Ascending aorta (tissue), 2 donors: ENCODE data around the gene CCDC188. TPM values are rescaled to one million over a fixed set of nuclear protein-coding genes. Genes with fewer than 3 reads are reported as not detected.

Experiments used
- DNase-seq, 2 donors: peaks; one replicate each; pipeline ENCODE4 v3.0.0-alpha.2; 2019; ENCODE audit warnings: low spot score in 2 of 2
- H3K27ac ChIP-seq, 2 donors: fragments of 200-600 bp; sonication (generic); one replicate each; pipeline ENCODE4 v1.5.1; 2016 to 2017; ENCODE audit warnings: mild to moderate bottlenecking in 1 of 2
- H3K27me3 ChIP-seq: fragments of 200-600 bp; sonication (generic); one replicate; pipeline ENCODE4 v1.5.1; 2017
- H3K36me3 ChIP-seq, 2 donors: fragments of 200-600 bp; sonication (generic); one replicate each; pipeline ENCODE4 v1.5.1; 2016
- H3K4me1 ChIP-seq, 2 donors: fragments of 200-600 bp; sonication (generic); one replicate each; pipeline ENCODE4 v1.5.1; 2016 to 2017; ENCODE audit warnings: mild to moderate bottlenecking in 1 of 2
- H3K4me3 ChIP-seq, 2 donors: fragments of 200-600 bp; sonication (generic); one replicate each; pipeline ENCODE4 v1.5.1; 2016 to 2017; ENCODE audit warnings: mild to moderate bottlenecking in 1 of 2
- H3K9me3 ChIP-seq, 2 donors: fragments of 200-600 bp; sonication (generic); one replicate each; pipeline ENCODE4 v1.5.1; 2016
- CTCF ChIP-seq, 3 experiments: fragments of 200-600 bp in 2 of 3; fragments of 450-650 bp in 1 of 3; sonication (generic) in 2 of 3; IDR thresholded peaks; one replicate each; pipeline ENCODE4 v1.5.1; 2016 to 2019; ENCODE audit warnings: antibody characterized with exemption in 3 of 3, mild to moderate bottlenecking in 1 of 3, moderate library complexity in 1 of 3
- intact Hi-C: fragments of 100-400 bp; cut with DNase I; formaldehyde crosslinking; loops from one replicate; pipeline ENCODE4 v1.15.1; 2023
- total RNA-seq: library from RNA; depleted of rRNA; stranded (reverse); fragments of >200 nt; gene quantifications from one replicate; pipeline ENCODE4 v1.1.0, GENCODE V29; 2016

The CCDC188 gene
- total RNA-seq, 1 donor from 2014 or later, result not detected

GRCh38 chr22:20139391-20140106 lies 11.3 kb downstream of the CCDC188 start:
- Histone ChIP-seq H3K4me3 (no peak overlapping the region), H3K36me3 (peaks cover 17 to 36% of the 10 kb centered on the region in 2 donors), H3K9me3 (no peaks in the 10 kb centered on the region), H3K27me3 (no peaks in the 10 kb centered on the region), H3K27ac (no peak overlapping the region), H3K4me1 (peaks cover 22 to 40% of the 10 kb centered on the region in 2 donors)
- no peak for DNase-seq
- intact Hi-C loops, result loop anchor here (10.0 kb wide), 2 partner anchors 365 to 715 kb away; partner anchors contain the start of genes MED15, PI4KA and SNAP29
- TF ChIP-seq CTCF (IDR thresholded peaks at IDR 0.05), result no peak

- Histone ChIP-seq H3K27me3 (no peaks in the 10 kb centered on the region), H3K27ac (no peak overlapping the region), H3K4me3 (no peak overlapping the region), H3K4me1 (peaks cover 28 to 47% of the 10 kb centered on the region in 2 donors), H3K9me3 (no peaks in the 10 kb centered on the region), H3K36me3 (peaks cover 17 to 30% of the 10 kb centered on the region in 2 donors)
- intact Hi-C loops, result loop anchor here (10.0 kb wide), 2 partner anchors 366 to 716 kb away; partner anchors contain the start of genes MED15, PI4KA and SNAP29
- no peak for DNase-seq
- no peak for TF ChIP-seq CTCF (IDR thresholded peaks at IDR 0.05)
Observed at GRCh38 chr22:20138868-20139267, 12.0 kb downstream of the CCDC188 start.

GRCh38 chr22:20138417-20138738 lies 12.5 kb downstream of the CCDC188 start:
- TF ChIP-seq CTCF (IDR thresholded peaks at IDR 0.05), result no peak
- Histone ChIP-seq H3K27me3 (no peaks in the 10 kb centered on the region), H3K4me3 (no peak overlapping the region), H3K36me3 (peaks cover 14 to 25% of the 10 kb centered on the region in 2 donors), H3K9me3 (no peaks in the 10 kb centered on the region), H3K4me1 (peaks cover 31 to 52% of the 10 kb centered on the region in 2 donors), H3K27ac (peak overlapping the region; percentile 31 to 53)
- no peak for DNase-seq
- intact Hi-C loops, result loop anchor here (10.0 kb wide), 2 partner anchors 366 to 716 kb away; partner anchors contain the start of genes MED15, PI4KA and SNAP29

GRCh38 chr22:20137671-20138416 lies 13.0 kb downstream of the CCDC188 start:
- intact Hi-C loops, result loop anchor here (10.0 kb wide), 2 partner anchors 367 to 717 kb away; partner anchors contain the start of genes MED15, PI4KA and SNAP29
- Histone ChIP-seq H3K4me3 (peak overlapping the region in 1 of 2 donors; percentile 39), H3K4me1 (peaks cover 31 to 57% of the 10 kb centered on the region in 2 donors), H3K27ac (peak overlapping the region; percentile 31 to 53), H3K36me3 (peaks cover 9 to 19% of the 10 kb centered on the region in 2 donors), H3K9me3 (no peaks in the 10 kb centered on the region), H3K27me3 (no peaks in the 10 kb centered on the region)
- no peak for DNase-seq
- TF ChIP-seq CTCF (IDR thresholded peaks at IDR 0.05), result no peak

- no peak for TF ChIP-seq CTCF (IDR thresholded peaks at IDR 0.05)
- H3K27me3 ChIP-seq, result no peaks in the 10 kb centered on the region
- H3K4me3 ChIP-seq, result peak overlapping the region in 1 of 2 donors; percentile 39
- H3K9me3 ChIP-seq, result no peaks in the 10 kb centered on the region
- intact Hi-C loops, result loop anchor here (10.0 kb wide), 2 partner anchors 368 to 718 kb away; partner anchors contain the start of genes MED15, PI4KA and SNAP29
- DNase-seq, result no peak
- peaks cover 37 to 62% of the 10 kb centered on the region in 2 donors for H3K4me1 ChIP-seq
- H3K27ac ChIP-seq, result peak overlapping the region; percentile 31 to 53
- H3K36me3 ChIP-seq, result peaks cover 7 to 19% of the 10 kb centered on the region in 2 donors
Observed at GRCh38 chr22:20137113-20137512, 13.7 kb downstream of the CCDC188 start.
